ENCODE results near the gene FIP1L1. TPM values are rescaled to one million over a fixed set of nuclear protein-coding genes. Genes with fewer than 3 reads are reported as not detected.

FIP1L1 gene
- total and polyA plus RNA-seq, 2 of the 13 experiments (the other 11 are each of a cell fraction or from before 2014, with no cell fraction given) = 14.9 to 69.4 TPM

GRCh38 chr4:53377319-53378170 lies at the start of gene FIP1L1 (continued):
- TF ChIP-seq GATAD1 (CRISPR knock-in tag; IDR thresholded peaks at IDR 0.05) (0 out of 2 replicates have a peak, but pooled peaks have one; percentile 67), HMG20B (CRISPR knock-in tag; conservative IDR thresholded peaks at IDR 0.05) (no peak), ZBTB20 (CRISPR knock-in tag; IDR thresholded peaks at IDR 0.05; ENCODE audit: borderline replicate concordance, low read depth) (peak; percentile 33; the same call in 1 of the 2 replicates), ZNF362 (CRISPR knock-in tag; IDR thresholded peaks at IDR 0.05; ENCODE audit: borderline replicate concordance) (no peak; the same call in 1 of the 2 replicates), ZNF674 (CRISPR knock-in tag; IDR thresholded peaks at IDR 0.05; ENCODE audit: low read depth) (no peak), ERF (CRISPR knock-in tag; IDR thresholded peaks at IDR 0.05) (peak; percentile 70), SRSF1 (optimal IDR thresholded peaks at IDR 0.05; ENCODE audit: low read depth, low read length) (peak; percentile 62), TBP (CRISPR knock-in tag; IDR thresholded peaks at IDR 0.05) (no peak), SNAPC4 (CRISPR knock-in tag; IDR thresholded peaks at IDR 0.05) (0 out of 2 replicates have a peak, but pooled peaks have one; percentile 72), GATAD2A (CRISPR knock-in tag; IDR thresholded peaks at IDR 0.05) (peak; percentile 32), BRD4 (CRISPR knock-in tag; IDR thresholded peaks at IDR 0.05) (peak; percentile 88), KDM1A (CRISPR knock-in tag; IDR thresholded peaks at IDR 0.05) (no peak), ZNF850 (CRISPR knock-in tag; conservative IDR thresholded peaks at IDR 0.05) (no peak), RXRA (CRISPR knock-in tag; IDR thresholded peaks at IDR 0.05) (peak; percentile 70), HINFP (CRISPR knock-in tag; IDR thresholded peaks at IDR 0.05; ENCODE audit: low read depth) (0 out of 2 replicates have a peak, but pooled peaks have one; percentile 51), ZEB1 (IDR thresholded peaks at IDR 0.05; ENCODE audit: insufficient replicate concordance, low read depth) (peak; percentile 54), ZNF335 (CRISPR knock-in tag; IDR thresholded peaks at IDR 0.05) (0 out of 2 replicates have a peak, but pooled peaks have one; percentile 61), NCOA1 (CRISPR knock-in tag; IDR thresholded peaks at IDR 0.05) (no peak), ZSCAN22 (CRISPR knock-in tag; IDR thresholded peaks at IDR 0.05) (peak; percentile 56; the same call in 1 of the 2 replicates), MTA3 (CRISPR knock-in tag; IDR thresholded peaks at IDR 0.05) (no peak), NFYB (CRISPR knock-in tag; IDR thresholded peaks at IDR 0.05) (peak; percentile 44), SRY (CRISPR knock-in tag; IDR thresholded peaks at IDR 0.05) (0 out of 2 replicates have a peak, but pooled peaks have one; percentile 41), EP300 (IDR thresholded peaks at IDR 0.05; ENCODE audit: low read depth in 2 of 2, low read length in 2 of 2) (no peak), EP300 (CRISPR knock-in tag; IDR thresholded peaks at IDR 0.05; ENCODE audit: borderline replicate concordance) (no peak)
